Measurements from ENCODE around the gene FPR2. TPM values are rescaled to one million over a fixed set of nuclear protein-coding genes. Genes with fewer than 3 reads are reported as not detected.

Gene FPR2
- total and polyA plus RNA-seq, 2 of the 13 experiments (the other 11 are each of a cell fraction or from before 2014, with no cell fraction given), result not detected

GRCh38 chr19:51754109-51754508 lies 6.9 kb upstream of the FPR2 start:
- ATAC-seq (no peak), FAIRE-seq (no peak), DNase-seq (ENCODE audit: low spot score) (no peak)
- Histone ChIP-seq H3K79me2 (ENCODE audit: insufficient read depth, low read length) (no peaks in the 10 kb centered on the region), H3K36me3 (replicated peaks in 1 of 2; ENCODE audit: control insufficient read depth in 1 of 2, insufficient read depth in 2 of 2, low read length in 2 of 2) (no peaks in the 10 kb centered on the region), H4K20me1 (ENCODE audit: insufficient read depth, low read length) (no peaks in the 10 kb centered on the region), H3K27ac (ENCODE audit: extremely low read length, insufficient read depth, low read length) (no peak overlapping the region), H3K9ac (ENCODE audit: insufficient read depth, low read depth, low read length) (no peak overlapping the region), H3K4me2 (ENCODE audit: low read depth, low read length) (no peak overlapping the region), H3K4me1 (ENCODE audit: insufficient read depth, low read length) (no peaks in the 10 kb centered on the region), H3K4me3 (replicated peaks in 1 of 3; ENCODE audit: insufficient read depth in 1 of 3, low read depth in 2 of 3, low read length in 3 of 3) (no peak overlapping the region), H3K9me3 (ENCODE audit: low read length) (no peaks in the 10 kb centered on the region; the same call in 1 of the 2 replicates), H2AFZ (ENCODE audit: low read length) (no peak overlapping the region), H3K27me3 (ENCODE audit: control insufficient read depth in 1 of 2, insufficient read depth in 2 of 2, low read length in 2 of 2) (no peaks in the 10 kb centered on the region; a peak in 1 of 5 replicates)
- intact Hi-C loops (cut with micrococcal nuclease; ENCODE audit: unreplicated experiment), result no loop called here
- WGBS (ENCODE audit: low lambda C conversion rate), result 27% methylated on average over 5 of the region's 6 CpGs
- TF ChIP-seq TAF15 (IDR thresholded peaks at IDR 0.05; ENCODE audit: low read depth, low read length, poor library complexity, severe bottlenecking) (no peak), BORCS8-MEF2B (CRISPR knock-in tag; IDR thresholded peaks at IDR 0.05) (no peak), NFE2 (CRISPR knock-in tag; IDR thresholded peaks at IDR 0.05) (no peak), SIN3A (IDR thresholded peaks at IDR 0.05; ENCODE audit: borderline replicate concordance, low read depth, low read length) (no peak), ZNF460 (CRISPR knock-in tag; IDR thresholded peaks at IDR 0.05; ENCODE audit: borderline replicate concordance) (no peak), ZNF296 (CRISPR knock-in tag; conservative IDR thresholded peaks at IDR 0.05) (no peak), AKNA (CRISPR knock-in tag; IDR thresholded peaks at IDR 0.05; ENCODE audit: borderline replicate concordance) (no peak)
- POLR2A ChIA-PET, result no interaction called here
- in situ Hi-C loops (cut with HindIII; ENCODE audit: extremely low pct_ligation_motif_present, low pct_unique_long_range_greater_than_20kb), result no loop called here
- BruUV-seq (replicated peaks), result no TSS peak
- CTCF ChIA-PET (ENCODE audit: low intra/inter-chr PET ratio, low total read pairs), result no interaction called here

Measured in HepG2 (cell line).